ENCODE results near the gene RAB6A.
"Not testable (repeated sequence)": the region's sequence is repeated elsewhere in the genome, so short reads cannot be mapped to it uniquely, and the experiment has no call there.

RAB6A gene

DNA sequence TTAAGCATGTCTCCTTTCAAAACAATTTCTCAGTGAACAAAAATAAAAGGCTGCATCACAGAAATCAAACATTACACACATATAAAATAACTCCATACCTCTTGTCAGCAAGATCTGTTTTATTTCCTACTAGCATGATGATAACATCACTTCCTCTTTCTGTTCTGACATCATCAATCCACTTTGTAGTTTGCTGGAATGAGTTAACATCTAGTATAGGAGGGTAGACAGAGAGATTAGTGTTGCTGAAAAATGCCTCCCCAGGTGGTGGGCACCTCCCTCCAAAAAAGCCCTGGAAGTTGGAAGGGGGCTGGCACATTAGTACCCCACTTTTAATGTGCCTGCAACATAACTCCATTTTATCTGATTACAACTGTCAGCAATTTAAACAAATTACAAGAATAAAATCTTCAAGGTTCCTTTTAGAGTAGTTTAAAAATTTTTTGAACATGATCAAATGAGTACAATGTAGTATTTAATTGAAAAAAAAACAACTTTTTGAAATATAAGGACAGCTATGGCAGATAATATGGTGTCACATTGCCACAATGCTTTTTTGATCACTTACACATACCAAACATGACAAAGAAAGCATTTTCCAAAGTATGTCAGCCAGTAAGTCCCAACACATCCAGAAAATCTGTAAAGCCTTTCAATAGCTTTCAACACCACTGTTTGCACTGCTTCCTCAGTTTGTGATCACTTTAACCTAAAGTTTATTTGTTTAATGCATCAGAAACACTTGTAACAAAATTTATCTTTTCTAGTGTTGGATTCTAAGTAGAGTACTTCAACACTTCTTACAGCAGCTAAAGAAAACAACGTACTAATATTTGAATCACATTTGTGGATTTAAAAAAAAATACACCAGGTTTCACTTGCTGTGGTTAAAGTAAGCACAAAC, 44.5 kb downstream of the RAB6A start:
- no peak for DNase-seq

DNA sequence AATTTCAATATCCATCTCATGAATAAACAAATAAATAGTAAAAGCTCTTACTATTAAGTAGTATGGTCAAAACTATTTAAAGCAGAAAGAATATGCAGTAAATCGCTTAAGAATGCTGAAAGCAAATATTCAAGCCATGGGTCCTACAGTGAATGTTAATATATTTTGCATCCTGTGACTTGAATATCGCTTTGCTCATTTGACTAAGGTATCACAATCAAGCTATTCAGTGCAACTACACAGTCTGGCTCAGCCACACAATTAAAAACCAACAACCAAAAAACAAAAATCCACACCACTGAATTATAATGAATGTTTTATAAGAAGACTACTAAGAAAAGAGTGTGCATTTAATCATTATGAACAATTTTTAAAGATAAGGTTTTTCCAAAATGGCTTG, 45.3 kb downstream of the RAB6A start:
- no peak for DNase-seq

DNA sequence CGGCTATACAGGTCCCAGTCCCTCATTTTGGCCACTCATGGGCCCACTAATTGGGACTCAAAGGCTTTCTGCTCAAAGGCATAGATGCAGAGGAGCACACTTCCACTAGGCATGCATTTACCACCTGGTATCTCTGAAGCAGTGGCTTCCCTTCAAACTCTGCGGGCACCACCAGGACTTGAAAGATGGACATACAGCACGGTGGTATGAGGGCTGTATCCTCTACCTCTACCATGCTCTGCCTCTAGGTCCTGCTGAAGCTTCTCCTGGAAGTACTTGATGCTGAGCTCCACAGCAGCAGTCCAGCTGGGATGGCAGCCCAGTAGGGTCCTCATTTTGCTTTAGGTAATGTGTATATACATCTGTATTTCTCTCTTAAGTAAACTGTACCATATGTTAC, 49.9 kb downstream of the RAB6A start:
- DNase-seq, result no peak

DNA sequence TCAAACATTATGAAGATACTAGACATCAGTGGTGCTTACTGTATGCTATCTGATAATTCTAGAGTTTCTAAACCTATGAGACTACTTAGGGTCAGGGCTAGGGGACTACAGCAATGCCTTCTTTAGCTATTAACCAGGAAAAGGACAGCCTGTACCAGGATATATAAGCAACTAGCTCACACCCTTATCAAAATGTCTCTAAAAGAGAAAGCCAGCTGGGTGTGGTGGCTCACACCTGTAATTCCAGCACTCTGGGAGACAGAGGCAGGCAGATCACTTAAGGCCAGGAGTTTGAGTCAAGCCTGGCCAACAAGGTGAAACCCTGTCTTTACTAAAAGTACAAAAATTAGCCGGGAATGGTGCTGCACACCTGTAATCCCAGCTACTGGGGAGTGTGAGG, 55.8 kb downstream of the RAB6A start:
- DNase-seq, result no peak

DNA sequence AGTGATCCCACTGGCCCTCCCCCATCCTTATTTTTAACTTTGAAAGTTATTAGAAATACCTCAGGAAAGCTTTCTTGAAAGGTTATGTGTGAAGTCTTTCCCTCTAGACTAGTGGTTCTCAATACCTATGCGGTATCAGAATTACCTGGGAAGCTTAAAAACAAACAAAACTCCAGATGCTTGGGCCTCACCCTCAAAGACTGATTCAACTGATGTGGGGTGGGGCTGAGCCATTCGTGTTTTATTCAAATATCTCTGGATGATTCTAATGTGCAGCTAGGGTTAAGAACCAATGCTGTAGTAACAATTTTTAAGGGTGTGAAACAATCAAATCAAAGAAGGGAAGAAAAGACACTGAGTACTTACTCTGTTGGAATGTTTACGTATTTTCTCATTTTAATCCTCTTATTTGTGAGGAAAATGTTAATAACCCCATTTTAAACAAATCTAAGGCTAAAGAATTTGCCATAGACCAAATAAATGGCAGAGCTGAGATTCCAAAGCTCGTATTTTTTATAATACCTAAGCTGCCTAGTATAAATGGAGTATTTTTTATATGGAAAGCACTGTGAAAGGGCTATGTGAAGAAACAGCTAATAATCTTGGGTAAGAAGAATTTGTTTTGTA, 66.9 kb downstream of the RAB6A start:
- DNase-seq, result no peak

DNA sequence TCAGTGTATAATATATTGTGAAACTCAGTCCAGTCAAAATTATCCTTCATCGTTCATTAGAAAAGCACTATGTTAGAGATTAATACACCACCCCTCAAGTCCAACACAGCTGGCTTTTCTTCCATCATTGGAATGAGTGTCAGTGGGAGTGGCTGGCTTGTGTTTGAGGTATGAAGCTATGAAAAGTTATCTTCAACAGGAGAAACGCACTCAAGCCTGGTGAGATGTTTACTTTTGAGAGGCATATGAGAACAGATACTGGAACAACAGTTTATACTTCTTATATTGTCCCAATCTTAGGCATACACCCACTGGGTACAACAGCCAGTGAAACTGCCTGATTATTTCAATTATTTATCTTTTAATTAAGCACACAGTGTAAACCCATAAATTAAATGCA, 80.2 kb downstream of the RAB6A start:
- DNase-seq, result no peak

DNA sequence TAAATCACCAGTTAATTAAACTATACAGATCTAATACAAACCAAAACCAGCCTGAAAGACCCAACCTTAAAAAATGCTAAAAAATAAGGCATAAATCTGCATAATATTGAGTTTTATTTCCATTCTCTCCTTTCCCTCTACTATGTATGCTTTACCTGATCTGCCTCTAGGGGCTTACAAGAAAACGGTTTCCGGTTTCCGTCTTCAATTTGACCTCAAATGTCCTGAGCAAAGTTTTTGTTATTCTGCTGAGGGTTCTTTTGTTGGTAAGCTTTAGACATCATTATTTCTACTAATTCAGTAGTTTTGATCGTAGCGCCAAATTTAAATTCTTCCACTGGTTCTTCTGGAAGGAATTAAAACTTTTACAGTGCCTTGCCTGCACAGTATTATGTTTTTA, 84.3 kb downstream of the RAB6A start:
- DNase-seq, result not testable (repeated sequence)

DNA sequence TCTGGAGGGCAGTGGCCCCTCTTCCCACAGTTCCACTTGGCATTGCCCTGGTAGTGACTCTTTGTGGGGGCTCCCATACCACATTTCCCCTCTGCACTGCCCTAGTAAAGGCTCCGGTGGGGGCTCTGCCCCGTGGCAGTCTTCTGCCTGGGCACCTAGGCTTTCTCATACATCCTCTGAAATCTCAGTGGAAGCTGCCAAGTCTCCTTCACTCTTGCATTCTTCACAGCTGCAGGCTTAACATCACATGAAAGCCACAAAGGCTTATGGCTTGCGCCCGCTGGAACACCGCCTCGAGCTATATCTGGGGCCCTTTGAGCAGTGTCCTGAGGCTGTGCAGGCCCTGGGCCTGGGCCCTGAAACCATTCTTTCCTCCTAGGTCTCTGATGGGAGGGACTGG, 89.2 kb downstream of the RAB6A start:
- no peak for DNase-seq

DNA sequence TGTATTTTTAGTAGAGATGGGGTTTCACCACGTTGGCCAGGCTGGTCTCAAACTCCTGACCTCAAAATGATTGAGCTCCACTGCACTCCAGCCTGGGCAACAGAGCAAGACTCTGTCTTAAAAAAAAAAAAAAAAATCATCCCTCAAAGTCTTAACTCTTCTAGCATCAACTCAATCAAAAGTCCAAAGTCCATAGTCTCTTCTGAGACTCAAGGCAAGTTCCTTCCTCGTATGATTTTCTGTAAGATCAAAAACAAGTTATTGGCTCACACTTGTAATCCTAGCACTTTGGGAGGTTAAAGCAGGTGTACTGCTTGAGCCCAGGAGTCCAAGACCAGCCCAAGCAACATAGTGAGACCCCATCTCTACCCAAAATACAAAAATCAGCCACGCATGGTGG, 90.1 kb downstream of the RAB6A start:
- DNase-seq, result no peak

DNA sequence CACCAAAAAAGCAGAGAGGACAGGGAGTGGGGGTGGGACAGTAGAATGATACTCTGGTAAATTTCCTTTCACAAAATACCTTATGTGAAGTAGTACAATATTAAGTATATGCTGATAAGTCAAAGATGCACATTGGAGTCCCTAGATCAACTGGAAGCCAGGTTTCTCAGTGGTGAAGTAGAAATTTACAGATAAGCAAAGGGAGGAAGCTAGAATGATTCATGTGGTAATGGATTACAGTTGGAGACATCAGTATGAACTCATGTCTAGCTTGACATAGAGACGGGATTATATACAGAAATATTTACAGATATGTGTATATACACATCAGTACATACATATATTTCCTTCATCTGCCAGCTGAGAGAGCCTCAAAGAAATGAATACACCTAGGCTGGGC, 93.0 kb downstream of the RAB6A start:
- DNase-seq, result no peak

DNA sequence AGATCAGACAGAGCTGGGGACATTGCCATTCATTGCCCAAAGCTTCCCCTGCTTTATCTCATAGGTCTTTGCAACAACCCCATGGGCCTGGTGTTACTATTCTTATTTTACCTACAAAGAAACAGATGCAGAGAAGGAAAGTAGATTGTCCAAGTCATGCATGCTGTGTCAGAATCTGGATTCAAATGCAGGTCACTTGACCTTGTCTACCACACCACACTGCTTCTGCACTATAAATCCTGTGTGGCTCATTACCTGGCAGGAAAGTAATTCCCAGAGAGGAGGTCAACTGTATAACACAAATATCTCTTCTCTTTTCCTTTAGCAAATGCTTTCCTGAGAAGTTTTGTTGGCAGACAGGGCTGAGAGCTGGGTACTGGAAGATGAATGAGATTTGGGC, 96.0 kb downstream of the RAB6A start:
- no peak for DNase-seq

DNA sequence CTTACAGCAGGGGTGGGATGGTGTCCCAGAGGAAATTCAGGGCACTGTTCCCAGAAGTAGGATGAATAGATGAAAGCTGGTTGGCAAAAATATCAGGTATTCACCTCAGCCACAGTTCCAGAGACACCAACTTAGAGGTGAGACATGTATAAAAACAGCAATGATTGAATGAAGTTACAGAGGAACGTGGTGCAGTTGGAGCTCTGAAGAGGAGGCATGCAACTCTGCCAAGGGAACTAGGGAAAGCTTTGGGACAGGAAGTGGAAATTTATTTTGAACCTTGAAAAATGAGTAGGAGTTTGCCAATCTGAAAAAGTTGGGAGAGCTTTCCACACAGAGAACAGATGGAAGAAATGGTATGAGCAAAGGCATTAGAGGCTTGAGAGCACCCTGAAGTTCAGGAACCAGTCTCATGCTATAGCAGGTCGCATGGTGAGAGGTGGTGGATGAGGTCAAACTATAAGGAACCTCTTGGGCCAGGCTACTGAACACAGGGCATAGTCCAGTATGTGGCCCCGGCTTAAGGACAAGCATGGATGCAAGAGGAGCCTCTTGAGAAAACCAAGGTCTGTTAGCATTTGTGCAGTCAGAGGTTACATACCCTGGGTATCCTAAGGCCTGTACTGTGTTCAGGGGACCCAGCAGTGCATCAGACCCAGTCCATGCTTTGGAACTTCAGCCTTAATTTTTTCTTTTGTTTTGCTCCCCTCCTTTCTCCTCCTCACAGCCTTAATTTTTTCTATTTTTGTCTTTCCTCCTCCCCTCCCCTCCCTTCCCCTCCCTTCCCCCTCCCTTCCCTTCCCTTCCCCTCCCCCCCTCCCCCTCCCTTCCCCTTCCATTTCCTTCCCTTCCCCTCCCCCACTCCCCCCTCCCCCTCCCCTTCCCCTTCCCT, 97.0 kb downstream of the RAB6A start:
- DNase-seq, result no peak

DNA sequence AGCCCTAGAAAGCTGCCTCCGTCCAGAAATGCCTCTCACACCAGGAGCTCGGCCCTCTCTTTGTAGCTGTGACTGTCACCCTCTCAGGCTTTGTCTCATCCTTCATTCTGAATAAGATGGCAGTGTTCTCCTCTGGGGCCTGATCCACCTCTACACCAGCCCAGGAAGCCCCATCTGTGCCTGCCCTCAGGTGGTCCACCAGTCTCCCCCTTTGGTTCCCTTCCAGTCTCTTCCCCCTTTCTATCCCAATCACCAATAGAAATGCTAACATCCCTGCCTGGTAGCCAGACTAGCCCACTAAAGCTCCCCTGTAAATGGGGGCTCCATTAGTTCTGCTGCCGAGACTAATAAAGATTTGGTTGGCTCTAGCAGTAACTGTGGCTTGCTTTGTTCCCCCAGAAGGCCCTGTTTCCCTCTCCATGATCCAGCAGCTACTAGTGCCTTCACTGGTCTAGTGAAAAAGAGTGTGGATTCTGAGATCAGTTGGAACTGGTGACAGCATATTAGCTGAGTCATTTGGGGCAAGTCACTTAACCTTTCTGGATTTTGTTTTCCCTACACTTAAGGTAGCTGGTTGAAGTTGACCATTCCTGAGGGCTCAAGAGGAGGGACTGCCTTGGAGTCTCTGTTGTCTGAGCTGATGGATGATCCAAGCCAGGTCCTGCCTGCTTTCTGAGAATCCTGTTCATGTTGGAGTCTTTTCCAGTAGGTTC, 98.3 kb downstream of the RAB6A start:
- DNase-seq, result no peak

DNA sequence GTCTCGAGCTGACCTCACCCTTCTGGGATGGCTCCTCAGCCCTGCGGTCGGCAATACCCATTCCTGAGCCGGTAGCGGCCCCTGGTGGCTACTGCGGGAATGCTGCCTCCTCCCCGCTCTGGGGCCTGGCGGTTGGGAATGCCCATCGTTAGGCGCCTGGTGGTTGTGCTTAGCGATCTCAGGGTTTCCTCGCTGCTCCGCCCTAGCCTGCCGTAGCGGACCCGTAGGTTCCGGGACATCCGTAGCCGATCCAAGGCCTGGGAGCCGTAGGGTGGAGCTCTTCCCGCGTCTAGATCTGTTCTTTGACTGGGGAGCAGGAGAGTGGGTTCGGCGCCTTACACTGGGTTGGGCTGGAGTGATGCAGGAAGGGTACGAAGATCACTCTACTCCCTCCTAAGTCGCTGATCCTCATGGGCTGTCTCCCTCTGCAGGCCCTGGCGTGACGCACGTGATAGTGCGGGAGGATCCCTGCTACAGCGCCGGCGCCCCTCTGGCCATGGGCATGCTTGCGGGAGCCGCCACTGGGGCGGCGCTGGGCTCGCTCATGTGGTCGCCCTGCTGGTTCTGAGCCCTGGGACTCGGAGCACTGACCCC, 99.7 kb downstream of the RAB6A start:
- DNase-seq, result peak; percentile 76 to 82

DNA sequence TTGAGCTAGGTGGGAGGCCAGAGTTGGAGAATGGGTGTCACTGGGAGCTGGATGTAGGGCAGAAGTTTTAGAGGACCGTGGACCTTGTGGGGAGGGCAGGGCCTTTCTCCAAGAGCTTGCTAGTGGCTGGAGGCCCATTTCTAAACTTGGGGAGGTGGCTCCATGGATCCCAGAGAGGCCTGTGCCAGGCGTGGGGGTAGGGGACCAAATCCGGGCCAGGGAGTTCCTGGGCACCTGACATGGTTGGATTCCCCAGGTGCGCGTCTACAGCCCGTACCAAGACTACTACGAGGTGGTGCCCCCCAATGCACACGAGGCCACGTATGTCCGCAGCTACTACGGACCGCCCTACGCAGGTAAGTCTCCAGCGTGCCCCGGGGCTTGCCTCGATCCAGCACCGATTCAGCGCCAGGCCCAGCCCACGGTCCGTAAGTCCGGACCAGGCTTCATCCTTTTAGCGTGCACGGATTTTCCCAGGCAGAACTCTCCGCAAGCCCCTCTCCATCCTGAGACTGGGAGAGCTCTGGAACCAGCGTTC, 100.3 kb downstream of the RAB6A start:
- no peak for DNase-seq

DNA sequence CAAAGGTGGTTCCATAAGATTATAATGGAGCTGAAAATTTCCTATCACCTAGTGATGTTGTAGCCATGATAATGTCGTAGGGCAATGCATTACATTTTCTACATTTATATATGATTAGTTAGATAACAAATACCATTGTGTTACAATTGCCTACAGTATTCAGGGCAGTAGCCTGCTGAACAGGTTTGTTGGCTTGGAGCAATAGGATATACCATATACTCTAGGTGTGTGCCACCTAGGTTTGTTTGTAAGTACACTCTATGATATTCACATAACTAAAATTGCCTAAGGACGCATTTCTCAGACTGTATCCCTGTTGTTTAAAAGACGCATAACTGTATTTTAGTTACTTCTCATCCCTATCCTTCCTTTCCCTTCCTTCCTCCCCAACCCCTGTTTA, 100.9 kb downstream of the RAB6A start:
- DNase-seq, result no peak

DNA sequence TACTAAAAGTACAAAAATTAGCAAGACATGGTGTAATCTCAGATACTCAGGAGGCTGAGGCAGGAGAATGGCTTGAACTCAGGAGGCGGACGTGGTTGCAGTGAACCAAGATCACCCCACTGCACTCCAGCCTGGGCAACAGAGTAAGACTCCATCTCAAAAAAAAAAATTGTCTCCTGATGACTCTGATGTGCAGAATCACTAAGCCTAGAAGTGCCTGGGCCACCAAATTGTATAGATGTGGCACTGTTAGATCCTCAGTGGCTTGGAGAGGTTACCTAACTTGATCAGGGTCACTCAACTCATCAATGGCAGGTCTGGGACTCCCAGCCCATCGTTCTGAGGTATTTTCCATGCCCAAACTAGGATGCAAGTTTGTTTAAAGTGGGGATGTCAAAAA, 103.9 kb downstream of the RAB6A start:
- DNase-seq, result no peak

DNA sequence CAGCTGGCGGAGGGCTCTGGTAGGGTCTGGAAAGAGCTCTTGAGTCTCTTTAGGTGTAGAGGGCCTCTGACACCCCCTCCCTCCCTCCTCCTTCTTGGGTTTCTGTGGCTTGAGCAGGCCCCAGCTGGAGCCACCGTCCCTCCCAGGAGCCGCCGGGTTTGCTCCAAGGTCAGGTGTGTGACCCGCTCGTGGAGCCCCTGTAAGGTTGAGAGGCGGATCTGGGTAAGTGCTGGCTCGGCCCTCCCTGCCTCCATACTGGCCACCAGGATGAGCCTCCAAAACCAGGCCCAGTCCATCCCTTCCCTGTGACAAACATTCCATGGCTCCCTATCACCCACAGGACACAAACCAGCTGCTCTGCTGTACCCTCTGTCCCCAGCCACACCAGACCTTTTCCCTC, 105.2 kb downstream of the RAB6A start:
- no peak for DNase-seq

DNA sequence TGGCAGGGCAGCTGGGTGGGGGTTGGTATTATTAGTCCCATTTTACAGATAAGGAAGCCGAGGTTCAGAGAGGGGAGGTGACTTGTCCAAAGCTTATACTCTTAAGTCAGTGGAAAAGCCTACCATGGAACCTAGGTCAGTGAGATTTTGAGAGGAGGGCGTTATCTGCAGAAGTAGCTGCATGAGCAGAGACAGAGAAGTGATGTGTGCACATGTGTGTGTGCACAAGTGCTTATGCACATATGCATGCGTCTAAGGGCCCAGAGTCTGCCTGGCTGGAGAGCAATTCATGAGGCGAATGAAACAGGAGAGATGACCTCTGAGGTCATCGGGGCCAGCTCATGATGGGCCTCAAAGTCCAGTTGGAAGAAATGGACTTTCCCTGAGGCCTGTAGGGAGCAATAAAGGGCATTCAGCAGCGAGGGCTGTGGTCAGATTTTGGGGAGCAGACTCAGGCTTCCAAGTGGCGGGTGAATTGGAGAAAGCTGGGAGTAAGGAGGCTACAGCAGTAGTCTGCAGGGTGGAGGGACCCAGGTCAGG, 106.3 kb downstream of the RAB6A start:
- DNase-seq, result no peak

DNA sequence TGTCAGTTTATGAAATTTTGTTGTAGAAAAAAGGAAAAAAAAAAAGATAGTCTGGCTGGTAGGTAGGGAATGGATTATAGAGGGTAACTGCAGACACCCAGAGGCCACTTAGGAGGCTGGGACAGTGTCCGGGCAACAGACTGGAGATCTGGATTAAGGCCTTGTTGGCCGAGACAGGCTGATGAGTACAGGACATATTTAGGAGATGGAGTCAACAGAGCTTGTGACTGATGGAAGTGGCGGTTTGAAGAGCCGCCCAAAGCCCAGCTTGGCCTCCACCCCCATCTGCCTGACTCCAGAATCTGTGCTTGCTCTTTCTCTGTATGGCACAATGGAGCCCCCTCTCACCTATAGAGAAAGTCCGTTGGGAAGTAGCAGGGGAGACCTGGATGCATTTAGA, 106.9 kb downstream of the RAB6A start:
- DNase-seq, result no peak

DNA sequence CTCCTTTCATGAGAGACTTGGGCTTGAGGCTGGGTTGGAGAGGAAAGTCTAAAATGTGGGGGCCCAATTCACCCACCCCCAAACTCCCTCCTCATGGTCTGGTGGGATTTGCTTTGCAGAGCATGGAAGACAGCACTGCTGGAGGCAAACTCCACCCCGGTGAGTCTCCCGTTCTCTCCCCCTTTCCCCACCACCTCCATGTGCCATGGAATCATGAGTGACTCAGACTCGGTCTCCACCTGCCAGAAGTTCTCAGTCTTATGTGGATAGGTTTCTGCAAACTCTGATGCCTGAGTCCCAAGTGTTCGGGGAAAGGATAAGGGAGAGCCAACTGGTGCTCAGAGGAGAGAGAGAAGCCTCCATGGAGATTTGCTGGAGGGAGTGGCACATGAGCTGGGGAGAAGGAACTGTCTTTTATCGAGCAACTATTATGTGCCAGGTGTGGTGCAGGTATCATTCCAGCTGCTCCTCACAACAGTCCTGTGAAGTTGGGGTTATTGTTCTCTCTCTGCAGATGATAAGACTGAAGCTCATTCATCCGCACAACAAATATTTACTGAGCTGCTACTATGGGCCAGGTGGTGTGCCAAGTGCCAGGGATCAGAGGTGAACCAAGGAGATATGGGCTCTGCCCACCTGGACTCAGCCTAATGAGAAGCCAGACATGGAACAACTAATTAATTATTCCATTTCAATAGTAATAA, 107.9 kb downstream of the RAB6A start:
- no peak for DNase-seq

Measured in SHP77 (cell line).